GM08714 (cell line): Measurements from ENCODE around the gene PPP1R15A.
A peak's percentile ranks its signal among the peaks of the same experiment; 100 is the strongest.
"Not testable (repeated sequence)": the region's sequence is repeated elsewhere in the genome, so short reads cannot be mapped to it uniquely, and the experiment has no call there.

ENCODE experiments used
- H3K4me3 ChIP-seq: fragments of 200-500 bp; sonication (Bioruptor generic); 2 replicates; pipeline ENCODE4 v1.5.1; 2014; ENCODE audit warnings: mild to moderate bottlenecking, low read length, inconsistent platforms
- ZNF274 ChIP-seq: IDR thresholded peaks from 2 replicates; pipeline ENCODE4 v1.6.1; 2012; ENCODE audit warnings: mild to moderate bottlenecking, low read depth, low read length

The PPP1R15A gene

GRCh38 chr19:48881741-48882657 is 9.8 kb downstream of the PPP1R15A start:
- no peak overlapping the region for H3K4me3 ChIP-seq
- TF ChIP-seq ZNF274, result no peak

DNA sequence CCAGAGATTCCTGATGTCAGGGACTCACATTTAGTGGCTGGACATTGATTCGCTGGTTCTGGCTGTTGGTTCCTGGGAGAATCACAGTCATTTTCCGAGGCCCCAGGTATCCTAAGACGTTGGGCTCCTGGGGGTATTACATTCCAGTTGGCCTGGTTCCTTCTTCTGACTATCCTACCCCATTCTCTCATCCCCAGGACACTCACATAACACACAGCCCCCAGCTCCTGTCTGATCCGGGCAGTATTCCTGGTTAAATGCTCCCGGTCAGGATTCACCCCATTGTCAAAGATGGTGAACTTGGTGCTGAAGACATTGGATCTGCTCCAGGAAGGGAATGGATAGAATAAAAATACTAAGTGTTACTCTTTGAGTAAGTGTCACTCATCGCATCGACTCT is 11.5 kb downstream of the PPP1R15A start:
- H3K4me3 ChIP-seq, result no peak overlapping the region
- TF ChIP-seq ZNF274, result no peak

DNA sequence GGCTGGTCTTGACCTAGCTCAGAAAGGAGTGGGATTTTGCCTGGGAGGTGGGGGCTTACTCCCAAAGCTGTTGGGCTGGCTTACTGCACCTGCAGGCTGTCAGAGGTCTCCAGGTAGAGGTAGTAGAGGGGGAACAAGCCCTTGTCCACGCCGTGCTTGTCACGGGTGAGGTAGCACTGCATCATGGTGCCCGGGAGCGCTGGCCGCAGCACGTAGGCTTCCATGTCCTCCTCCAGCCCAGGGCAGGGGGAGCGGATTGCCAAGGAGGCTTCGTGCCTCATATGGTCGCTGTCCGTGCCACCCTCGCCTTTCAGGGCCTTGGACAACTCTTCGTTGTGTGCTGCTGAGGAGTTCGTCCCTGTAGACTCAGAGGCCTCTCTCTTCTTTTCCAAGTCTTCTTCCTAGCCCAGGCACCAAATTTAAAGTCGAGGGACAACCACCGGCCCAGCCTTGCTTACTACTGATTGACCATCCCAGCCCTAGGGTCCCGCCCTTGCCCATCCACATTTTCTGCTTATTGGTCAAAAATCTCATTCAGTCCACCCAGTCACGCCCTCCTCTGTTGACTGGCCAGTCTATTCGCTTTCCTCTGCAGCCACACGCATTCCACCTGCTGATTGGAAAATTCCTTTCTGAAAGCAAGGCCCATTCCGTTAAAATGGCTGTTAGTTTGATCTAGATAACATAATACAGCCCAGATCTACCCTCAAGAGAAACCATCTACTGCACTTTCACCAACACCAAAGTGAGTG is 15.8 kb downstream of the PPP1R15A start:
- H3K4me3 ChIP-seq, result no peak overlapping the region
- no peak for TF ChIP-seq ZNF274

DNA sequence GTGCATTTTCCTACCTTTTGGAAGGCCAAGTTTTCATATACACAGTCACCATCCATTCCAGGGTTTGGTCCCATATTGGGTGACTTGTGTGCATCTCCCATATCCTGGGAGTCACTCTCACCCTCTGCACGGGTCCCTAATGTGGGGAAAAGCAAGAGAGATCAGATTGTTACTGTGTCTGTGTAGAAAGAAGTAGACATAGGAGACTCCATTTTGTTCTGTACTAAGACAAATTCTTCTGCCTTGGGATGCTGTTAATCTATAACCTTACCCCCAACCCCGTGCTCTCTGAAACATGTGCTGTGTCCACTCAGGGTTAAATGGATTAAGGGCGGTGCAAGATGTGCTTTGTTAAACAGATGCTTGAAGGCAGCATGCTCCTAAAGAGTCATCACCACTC is 17.3 kb downstream of the PPP1R15A start:
- not testable (repeated sequence) for H3K4me3 ChIP-seq

DNA sequence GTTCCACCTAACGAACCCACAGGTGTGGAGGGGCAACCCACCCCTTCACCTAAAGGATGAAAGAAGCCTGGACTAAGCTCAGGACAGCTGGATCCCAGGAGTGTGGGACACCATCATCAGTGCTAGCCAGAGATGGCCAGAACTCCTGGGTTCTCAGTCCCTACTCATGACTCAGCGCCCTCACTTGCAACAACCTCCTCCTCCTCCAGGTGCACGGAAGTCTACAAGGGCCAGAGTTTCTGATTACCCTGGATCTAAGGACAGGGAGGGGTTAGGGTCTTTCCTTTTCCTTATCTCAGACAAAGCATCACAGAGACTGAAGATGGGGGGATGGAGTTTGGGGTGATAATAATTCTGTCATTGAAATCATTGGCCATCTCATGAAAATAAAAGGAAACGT is 18.3 kb downstream of the PPP1R15A start:
- no peak for TF ChIP-seq ZNF274
- H3K4me3 ChIP-seq, result no peak overlapping the region

GRCh38 chr19:48895226-48895625 is 23.0 kb downstream of the PPP1R15A start:
- no peak overlapping the region for H3K4me3 ChIP-seq

GRCh38 chr19:48896191-48896720 is 24.0 kb downstream of the PPP1R15A start:
- H3K4me3 ChIP-seq, result no peak overlapping the region
- no peak for TF ChIP-seq ZNF274

More at GRCh38 chr19:48895226-48895625, 23.0 kb downstream of the PPP1R15A start:
- no peak for TF ChIP-seq ZNF274

DNA sequence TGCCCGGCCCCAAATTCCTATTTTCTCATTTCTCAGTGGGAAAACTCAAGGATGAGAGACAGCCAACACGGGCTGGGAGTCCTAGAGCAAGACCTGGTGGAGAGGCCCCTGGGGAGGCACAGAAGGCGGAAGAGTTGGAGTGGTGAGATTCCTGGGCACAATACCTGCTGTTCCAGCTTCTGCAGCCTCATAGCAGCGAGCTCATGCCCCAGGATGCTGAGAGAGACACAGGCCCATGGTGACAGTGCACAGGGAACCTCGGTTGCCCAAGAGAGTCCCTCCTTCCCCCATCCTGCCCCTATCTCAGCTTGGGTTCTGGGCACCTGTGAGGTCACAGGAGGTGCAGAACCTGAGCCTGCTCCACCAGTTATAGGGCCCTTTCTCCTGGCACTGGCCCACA is 25.0 kb downstream of the PPP1R15A start:
- no peak for TF ChIP-seq ZNF274

GRCh38 chr19:48899386-48899749 is 27.1 kb downstream of the PPP1R15A start:
- not testable (repeated sequence) for H3K4me3 ChIP-seq

More for the DNA sequence above, 25.0 kb downstream of the PPP1R15A start:
- H3K4me3 ChIP-seq, result no peak overlapping the region

DNA sequence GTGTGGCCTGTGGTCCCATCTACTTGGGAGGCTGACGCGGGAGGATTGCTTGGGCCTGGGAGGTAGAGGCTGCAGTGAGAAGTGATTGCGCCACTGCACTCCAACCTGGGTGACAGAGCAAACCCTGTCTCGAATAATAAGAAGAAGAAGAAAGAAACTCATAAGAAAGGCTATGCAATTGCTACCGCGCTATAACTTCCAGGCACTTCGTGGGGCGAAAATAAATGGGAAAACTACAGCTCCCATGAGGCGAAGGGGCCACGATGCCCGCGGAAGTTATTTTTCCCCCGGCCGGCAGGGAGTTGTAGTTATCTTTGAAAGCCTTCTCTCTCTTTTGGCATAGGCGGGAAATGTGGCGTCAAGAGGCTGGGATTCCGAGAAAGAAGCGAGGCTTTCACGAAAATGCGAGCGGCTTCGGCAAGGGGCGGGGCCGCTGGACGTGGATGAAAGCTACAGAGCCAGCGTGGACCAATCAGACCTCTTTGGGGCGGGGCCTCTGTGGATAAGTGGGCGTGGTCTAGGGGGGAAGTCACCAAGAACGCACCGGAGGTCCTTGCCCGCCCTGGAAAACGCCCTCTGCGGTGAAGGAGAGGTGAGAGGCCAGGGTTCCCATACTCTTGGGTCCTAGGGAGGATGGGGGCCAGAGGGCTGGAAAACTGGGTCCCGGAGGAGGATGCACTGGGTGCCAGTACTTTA is 27.7 kb downstream of the PPP1R15A start, which contains the start of gene NUCB1:
Gene NUCB1 (plus strand): TSS at position 532 of the 696 bp plus-strand sequence. CDS start 485 bp downstream, outside the sequence.
- TF ChIP-seq ZNF274, result no peak
- H3K4me3 ChIP-seq, result peak within 1 kb of the TSS; percentile 82

GRCh38 chr19:48900477-48901406 is 28.5 kb downstream of the PPP1R15A start:
- peak overlapping the region; percentile 82 for H3K4me3 ChIP-seq
- TF ChIP-seq ZNF274, result no peak

DNA sequence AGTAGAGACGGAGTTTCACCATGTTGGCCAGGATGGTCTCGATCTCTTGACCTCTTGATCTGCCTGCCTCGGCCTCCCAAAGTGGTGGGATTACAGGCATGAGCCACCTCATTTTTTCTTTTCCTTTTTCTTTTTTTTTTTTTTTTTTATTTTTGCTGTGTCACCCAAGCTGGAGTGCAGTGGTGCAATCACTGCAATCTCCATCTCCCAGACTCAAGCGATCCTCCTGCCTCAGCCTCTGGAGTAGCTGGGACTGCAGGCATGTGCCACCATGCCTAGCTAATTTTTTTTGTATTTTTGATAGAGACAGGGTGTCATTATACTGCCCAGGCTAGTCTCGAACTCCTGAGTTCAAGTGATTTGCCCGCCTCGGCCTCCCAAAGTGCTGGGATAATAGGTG is 30.1 kb downstream of the PPP1R15A start:
- not testable (repeated sequence) for H3K4me3 ChIP-seq

GRCh38 chr19:48903788-48904187 is 31.6 kb downstream of the PPP1R15A start:
- H3K4me3 ChIP-seq, result not testable (repeated sequence)

- no peak for TF ChIP-seq ZNF274
Measured at GRCh38 chr19:48905664-48906063, 33.4 kb downstream of the PPP1R15A start.

More at GRCh38 chr19:48905664-48906063, 33.4 kb downstream of the PPP1R15A start:
- no peak overlapping the region for H3K4me3 ChIP-seq
